Measurements from ENCODE around the gene ZFP3.

- no peak for TF ChIP-seq CTCF (IDR thresholded peaks at IDR 0.05; ENCODE audit: borderline replicate concordance, extremely low read depth, low read length, poor library complexity, severe bottlenecking)
- no peak for TF ChIP-seq EZH2 (IDR thresholded peaks at IDR 0.05; ENCODE audit: borderline replicate concordance, low read depth, low read length, severe bottlenecking)
Measured at GRCh38 chr17:5047446-5047845, 30.8 kb upstream of the ZFP3 start.

Measured in DND-41 (cell line).